Measurements from ENCODE around the gene WFIKKN1. TPM values are rescaled to one million over a fixed set of nuclear protein-coding genes. Genes with fewer than 3 reads are reported as not detected.
"Not testable (repeated sequence)": the region's sequence is repeated elsewhere in the genome, so short reads cannot be mapped to it uniquely, and the experiment has no call there.

The WFIKKN1 gene
- total RNA-seq, 1 donor from 2014 or later = 1.5 TPM

- DNase-seq (no peak), ATAC-seq (no peak)
- no peak overlapping the region for H3K4me3 ChIP-seq
- TF ChIP-seq CTCF (IDR thresholded peaks at IDR 0.05) = no peak
- H3K4me1 ChIP-seq = peaks cover 29% of the 10 kb centered on the region
- H3K9me3 ChIP-seq = no peaks in the 10 kb centered on the region
- H3K27me3 ChIP-seq = no peaks in the 10 kb centered on the region
- intact Hi-C loops (cut with DNase I) = no loop called here
- H3K36me3 ChIP-seq = peaks cover 10% of the 10 kb centered on the region
- H3K27ac ChIP-seq = no peak overlapping the region
These were observed 34.1 kb upstream of the WFIKKN1 start for GRCh38 chr16:596736-597060.

- ATAC-seq; H3K4me3 ChIP-seq; H3K9me3 ChIP-seq; DNase-seq; H3K27ac ChIP-seq; intact Hi-C loops (cut with DNase I); H3K27me3 ChIP-seq: not testable (repeated sequence)
- Histone ChIP-seq H3K36me3 (peaks cover 10% of the 10 kb centered on the region), H3K4me1 (peaks cover 19% of the 10 kb centered on the region)
These were observed 33.1 kb upstream of the WFIKKN1 start for GRCh38 chr16:597655-598054.

- Histone ChIP-seq H3K4me3 (no peak overlapping the region), H3K27me3 (no peaks in the 10 kb centered on the region), H3K36me3 (peaks cover 10% of the 10 kb centered on the region), H3K4me1 (peaks cover 5% of the 10 kb centered on the region), H3K9me3 (no peaks in the 10 kb centered on the region), H3K27ac (no peak overlapping the region)
- TF ChIP-seq CTCF (IDR thresholded peaks at IDR 0.05) = no peak
- DNase-seq (no peak), ATAC-seq (no peak)
- intact Hi-C loops (cut with DNase I) = no loop called here
These were observed 31.7 kb upstream of the WFIKKN1 start for GRCh38 chr16:598823-599739.

GRCh38 chr16:600781-601180, 30.0 kb upstream of the WFIKKN1 start:
- intact Hi-C loops (cut with DNase I) = no loop called here
- Histone ChIP-seq H3K9me3 (no peaks in the 10 kb centered on the region), H3K4me1 (no peaks in the 10 kb centered on the region), H3K4me3 (no peak overlapping the region), H3K36me3 (peaks cover 10% of the 10 kb centered on the region), H3K27me3 (no peaks in the 10 kb centered on the region), H3K27ac (no peak overlapping the region)
- no peak for TF ChIP-seq CTCF (IDR thresholded peaks at IDR 0.05)
- DNase-seq (no peak), ATAC-seq (no peak)

GRCh38 chr16:603933-604332, 26.9 kb upstream of the WFIKKN1 start:
- H3K4me1 ChIP-seq = no peaks in the 10 kb centered on the region
- no peaks in the 10 kb centered on the region for H3K9me3 ChIP-seq
- H3K27ac ChIP-seq = no peak overlapping the region
- no peak for DNase-seq
- no peaks in the 10 kb centered on the region for H3K27me3 ChIP-seq
- intact Hi-C loops (cut with DNase I) = no loop called here
- H3K4me3 ChIP-seq = no peak overlapping the region
- H3K36me3 ChIP-seq = peaks cover 10% of the 10 kb centered on the region
- no peak for ATAC-seq
- no peak for TF ChIP-seq CTCF (IDR thresholded peaks at IDR 0.05)

GRCh38 chr16:606656-607307, 24.0 kb upstream of the WFIKKN1 start:
- Histone ChIP-seq H3K36me3 (no peaks in the 10 kb centered on the region), H3K27me3 (no peaks in the 10 kb centered on the region), H3K4me3 (no peak overlapping the region), H3K4me1 (peaks cover 5% of the 10 kb centered on the region), H3K9me3 (no peaks in the 10 kb centered on the region), H3K27ac (no peak overlapping the region)
- intact Hi-C loops (cut with DNase I) = no loop called here
- TF ChIP-seq CTCF (IDR thresholded peaks at IDR 0.05) = no peak
- DNase-seq = no peak
- no peak for ATAC-seq
